H7 (cell line): ENCODE results near the gene DDX50. TPM values are rescaled to one million over a fixed set of nuclear protein-coding genes. Genes with fewer than 3 reads are reported as not detected.
"Not testable (repeated sequence)": the region's sequence is repeated elsewhere in the genome, so short reads cannot be mapped to it uniquely, and the experiment has no call there.

Source experiments
- DNase-seq: peaks from one replicate; pipeline ENCODE4 v3.0.0; 2012
- H3K27me3 ChIP-seq: 2 replicates; pipeline ENCODE4 v1.6.0; 2011; ENCODE audit warnings: mild to moderate bottlenecking, low read length; ENCODE audit not compliant: control insufficient read depth, insufficient read depth
- H3K36me3 ChIP-seq: replicated peaks from 2 replicates; pipeline ENCODE4 v1.5.1; 2011; ENCODE audit warnings: low read length; ENCODE audit not compliant: control insufficient read depth, insufficient read depth
- H3K4me3 ChIP-seq: 2 replicates; pipeline ENCODE4 v1.5.1; 2011; ENCODE audit warnings: low read depth, mild to moderate bottlenecking, control low read depth, low read length, moderate library complexity; ENCODE audit not compliant: insufficient read depth
- total RNA-seq: library from RNA; depleted of rRNA; stranded (reverse); fragments of >200 nt; shearing (Covaris generic); gene quantifications from 2 replicates; pipeline ENCODE4 v1.2.3, GENCODE V29; 2014; rRNA removed

DDX50 gene, protein sequence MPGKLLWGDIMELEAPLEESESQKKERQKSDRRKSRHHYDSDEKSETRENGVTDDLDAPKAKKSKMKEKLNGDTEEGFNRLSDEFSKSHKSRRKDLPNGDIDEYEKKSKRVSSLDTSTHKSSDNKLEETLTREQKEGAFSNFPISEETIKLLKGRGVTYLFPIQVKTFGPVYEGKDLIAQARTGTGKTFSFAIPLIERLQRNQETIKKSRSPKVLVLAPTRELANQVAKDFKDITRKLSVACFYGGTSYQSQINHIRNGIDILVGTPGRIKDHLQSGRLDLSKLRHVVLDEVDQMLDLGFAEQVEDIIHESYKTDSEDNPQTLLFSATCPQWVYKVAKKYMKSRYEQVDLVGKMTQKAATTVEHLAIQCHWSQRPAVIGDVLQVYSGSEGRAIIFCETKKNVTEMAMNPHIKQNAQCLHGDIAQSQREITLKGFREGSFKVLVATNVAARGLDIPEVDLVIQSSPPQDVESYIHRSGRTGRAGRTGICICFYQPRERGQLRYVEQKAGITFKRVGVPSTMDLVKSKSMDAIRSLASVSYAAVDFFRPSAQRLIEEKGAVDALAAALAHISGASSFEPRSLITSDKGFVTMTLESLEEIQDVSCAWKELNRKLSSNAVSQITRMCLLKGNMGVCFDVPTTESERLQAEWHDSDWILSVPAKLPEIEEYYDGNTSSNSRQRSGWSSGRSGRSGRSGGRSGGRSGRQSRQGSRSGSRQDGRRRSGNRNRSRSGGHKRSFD
- total RNA-seq = 50.8 and 68.7 TPM in 2 replicates

DNA sequence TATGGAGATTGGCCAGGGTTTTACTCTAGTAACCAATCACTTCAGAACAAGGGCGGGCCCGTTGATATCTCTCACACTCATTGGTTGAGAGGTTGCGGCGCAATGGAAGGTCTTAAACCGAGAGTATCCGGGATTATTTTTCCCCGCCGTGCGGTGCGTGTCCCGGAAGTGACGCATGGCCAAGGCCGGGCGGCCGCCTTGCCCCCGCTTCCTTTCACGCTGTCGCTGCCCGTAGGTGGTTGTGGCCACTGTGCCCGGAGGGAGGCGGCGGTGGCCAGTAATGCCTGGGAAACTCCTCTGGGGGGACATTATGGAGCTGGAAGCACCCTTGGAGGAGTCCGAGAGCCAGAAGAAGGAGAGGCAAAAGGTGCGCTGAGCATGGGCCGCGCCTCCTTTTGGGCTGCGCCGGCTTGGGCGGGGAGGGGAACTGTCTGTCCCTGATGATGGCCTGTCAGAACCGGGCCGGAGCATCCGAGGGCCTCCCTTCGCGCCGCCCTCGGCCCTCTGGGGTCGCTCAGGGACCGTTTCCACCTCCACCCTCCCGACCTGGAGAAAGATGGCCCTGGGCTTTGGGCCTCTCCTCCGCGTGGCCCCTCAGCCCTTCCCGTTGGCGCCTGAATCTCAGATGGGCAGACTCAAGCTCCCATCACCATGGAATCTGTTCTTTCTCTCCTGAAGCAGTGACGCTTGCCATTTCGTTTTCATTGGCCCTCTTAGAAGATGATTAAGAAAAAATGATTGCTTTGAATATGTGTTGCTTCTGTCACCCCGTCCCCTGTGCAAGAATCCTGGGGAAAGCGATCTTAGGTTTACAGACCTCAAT lies at the start of gene DDX50:
DDX50 (plus strand) TSS at position 211 of the 823 bp plus-strand sequence; CDS start at position 281, 70 bp downstream.
- no peaks in the 10 kb centered on the region for H3K27me3 ChIP-seq
- H3K4me3 ChIP-seq = peak within 1 kb of the TSS; percentile 69
- DNase-seq = peak; percentile 94
- peaks cover under 1% of the 10 kb centered on the region; the same call in 1 of the 2 replicates for H3K36me3 ChIP-seq

DNA sequence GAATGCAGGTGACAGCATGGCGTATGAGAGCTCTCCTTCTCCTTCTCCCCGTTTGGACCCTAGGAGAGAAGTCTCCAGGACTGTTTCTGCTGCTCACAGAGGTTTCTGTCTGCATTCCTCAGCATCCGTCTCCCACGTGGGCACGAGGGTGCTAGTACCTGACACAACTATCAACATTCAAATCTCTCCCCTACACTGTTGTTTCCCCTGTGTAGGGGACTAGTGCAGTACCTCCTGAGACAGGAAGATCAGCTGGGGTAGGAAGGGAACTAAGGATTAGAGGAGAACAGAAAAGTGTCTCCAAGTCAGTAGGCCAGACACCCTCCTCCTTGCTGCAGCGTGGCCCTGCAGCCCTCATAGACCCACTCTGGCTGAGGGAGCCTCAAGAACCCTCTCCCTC lies 44.8 kb upstream of the DDX50 start:
- H3K36me3 ChIP-seq = no peaks in the 10 kb centered on the region

DNA sequence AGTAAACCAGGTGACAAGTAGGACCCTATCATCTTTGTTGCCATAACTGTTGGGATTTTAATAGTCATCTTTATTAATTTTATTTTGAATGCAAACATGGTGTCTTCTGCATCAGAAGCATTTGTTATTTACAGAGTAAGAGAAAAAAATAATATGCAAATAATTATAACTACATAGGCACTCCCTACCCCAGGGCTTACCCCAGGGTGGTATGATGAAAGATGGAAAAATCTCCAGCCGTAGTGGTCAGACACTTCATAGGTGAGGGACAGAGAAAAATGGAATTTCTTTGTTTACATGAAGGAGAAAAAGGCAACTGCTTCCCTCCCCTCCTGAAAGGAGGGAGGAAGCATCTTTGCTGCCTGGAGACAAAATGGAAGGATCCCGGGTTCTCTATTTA lies 44.1 kb upstream of the DDX50 start:
- no peak for DNase-seq
- Histone ChIP-seq H3K36me3 (no peaks in the 10 kb centered on the region), H3K27me3 (no peaks in the 10 kb centered on the region), H3K4me3 (no peak overlapping the region)

More for the DNA sequence above, 44.8 kb upstream of the DDX50 start:
- DNase-seq = no peak
- Histone ChIP-seq H3K4me3 (no peak overlapping the region), H3K27me3 (no peaks in the 10 kb centered on the region)

DNA sequence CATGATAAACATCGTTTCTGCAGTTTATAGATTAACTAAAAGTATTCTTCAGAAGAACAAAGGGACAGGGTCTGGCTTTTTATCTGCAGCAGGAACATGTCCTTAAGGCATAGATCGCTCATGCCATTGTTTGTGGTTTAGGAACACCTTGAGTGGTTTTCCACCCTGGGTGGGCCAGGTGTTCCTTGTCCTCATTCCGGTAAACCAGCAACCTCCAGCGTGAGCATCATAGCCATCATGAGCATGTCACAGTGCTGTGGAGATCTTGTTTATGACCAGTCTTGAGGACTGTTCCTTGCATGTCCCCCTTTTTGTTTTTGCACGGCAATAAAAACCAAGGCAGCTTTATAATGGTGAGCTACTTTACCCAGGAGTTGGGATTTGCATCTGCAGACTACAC lies 39.9 kb upstream of the DDX50 start:
- no peaks in the 10 kb centered on the region for H3K36me3 ChIP-seq
- H3K4me3 ChIP-seq = no peak overlapping the region
- no peaks in the 10 kb centered on the region for H3K27me3 ChIP-seq
- DNase-seq = no peak

DNA sequence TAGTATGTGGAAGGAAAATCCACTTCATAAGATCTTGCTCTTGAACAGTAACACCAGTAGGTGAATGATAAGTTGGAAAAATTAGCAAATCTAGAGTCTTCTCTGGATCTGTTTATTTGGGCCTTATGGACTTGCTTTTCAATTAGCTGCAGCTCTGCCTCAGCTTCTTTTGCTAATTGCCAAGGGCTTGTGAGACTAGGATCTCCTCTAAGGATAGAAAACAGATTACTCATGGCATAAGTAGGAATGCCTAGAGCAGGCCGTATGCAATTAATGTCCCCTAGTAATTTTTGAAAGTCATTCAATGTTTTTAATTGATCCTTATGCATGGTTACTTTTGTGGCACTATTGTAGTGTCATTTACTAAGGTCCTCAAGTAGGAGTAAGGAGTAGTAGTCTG lies 36.5 kb upstream of the DDX50 start:
- no peaks in the 10 kb centered on the region for H3K27me3 ChIP-seq
- H3K36me3 ChIP-seq = no peaks in the 10 kb centered on the region
- DNase-seq = no peak
- no peak overlapping the region for H3K4me3 ChIP-seq

DNA sequence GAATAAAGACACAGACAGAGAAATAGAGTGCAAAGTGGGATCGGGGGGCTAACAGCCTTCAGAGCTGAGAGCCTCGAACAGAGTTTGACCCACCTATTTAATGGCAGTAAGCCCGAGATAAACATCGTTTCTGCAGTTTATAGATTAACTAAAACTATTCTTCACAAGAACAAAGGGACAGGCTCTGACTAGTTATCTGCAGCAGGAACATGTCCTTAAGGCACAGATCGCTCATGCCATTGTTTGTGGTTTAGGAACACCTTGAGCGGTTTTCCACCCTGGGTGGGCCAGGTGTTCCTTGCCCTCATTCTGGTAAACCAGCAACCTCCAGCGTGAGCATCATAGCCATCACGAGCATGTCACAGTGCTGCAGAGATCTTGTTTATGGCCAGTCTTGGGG lies 32.9 kb upstream of the DDX50 start:
- H3K4me3 ChIP-seq, DNase-seq, H3K27me3 ChIP-seq, H3K36me3 ChIP-seq: not testable (repeated sequence)

DNA sequence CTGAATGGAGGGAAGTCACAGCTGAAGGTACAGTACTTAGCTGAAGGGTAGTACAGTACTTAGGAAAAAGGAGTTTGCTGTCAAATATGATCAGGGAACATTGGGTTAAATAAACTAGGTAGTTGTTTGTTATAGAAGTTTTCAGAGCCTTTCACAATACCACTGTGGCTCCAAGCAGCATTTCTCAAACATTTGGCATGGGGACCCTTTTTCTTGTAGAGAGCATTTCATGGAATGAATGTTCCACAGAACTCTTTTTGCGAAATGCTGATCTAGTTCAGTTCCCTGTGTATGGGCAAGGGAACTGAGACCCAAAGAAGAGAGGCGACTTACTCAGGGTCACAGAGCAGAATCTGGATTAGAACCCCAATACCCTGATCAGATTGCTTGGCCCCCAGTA lies 31.5 kb upstream of the DDX50 start:
- Histone ChIP-seq H3K4me3 (no peak overlapping the region), H3K27me3 (no peaks in the 10 kb centered on the region), H3K36me3 (no peaks in the 10 kb centered on the region)
- DNase-seq = no peak

DNA sequence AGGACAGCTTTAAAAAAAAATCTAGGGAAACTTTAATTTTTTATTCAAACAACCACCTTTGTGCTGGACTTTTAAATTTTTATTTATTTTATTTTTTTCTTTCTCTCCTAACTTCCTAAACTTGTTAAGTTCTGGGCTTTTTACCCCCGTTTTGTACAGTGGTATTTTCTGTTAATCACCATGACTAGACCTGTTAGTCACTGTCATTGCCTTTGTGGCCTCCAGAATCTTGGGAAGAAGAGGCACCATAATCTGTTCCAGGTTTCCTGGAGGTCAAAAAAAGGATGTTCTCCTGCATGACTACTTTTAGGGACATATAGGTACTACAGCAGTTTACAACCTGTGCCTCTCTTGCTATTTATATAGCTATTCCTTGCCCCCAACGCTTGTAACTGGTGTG lies 31.1 kb upstream of the DDX50 start:
- Histone ChIP-seq H3K4me3 (no peak overlapping the region), H3K27me3 (no peaks in the 10 kb centered on the region), H3K36me3 (no peaks in the 10 kb centered on the region)
- no peak for DNase-seq

DNA sequence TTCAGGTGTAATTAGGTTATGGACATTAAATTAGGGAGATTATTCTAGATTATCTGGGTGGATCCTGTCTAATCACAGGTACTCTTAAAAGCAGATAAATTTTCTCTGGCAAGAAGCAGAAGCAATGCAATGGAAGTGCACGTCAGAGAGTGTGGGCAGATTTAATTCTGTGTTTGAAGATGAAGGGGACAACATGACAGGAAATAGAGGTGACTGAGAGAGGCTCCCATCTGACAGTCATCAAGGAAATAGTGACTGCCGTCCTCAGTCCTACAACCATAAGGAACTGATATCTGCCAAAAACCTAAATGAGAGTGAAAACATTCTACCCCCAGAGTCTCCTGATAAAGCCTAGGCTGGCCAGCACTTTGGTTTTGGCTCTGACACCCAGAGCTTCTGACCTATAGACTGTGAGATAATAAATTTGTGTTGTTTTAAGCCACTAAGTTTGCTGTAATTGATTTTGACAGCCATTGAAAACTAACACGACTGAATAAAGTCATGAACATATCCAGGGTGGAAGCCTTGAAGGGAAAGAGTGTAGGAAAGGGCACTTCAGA lies 30.5 kb upstream of the DDX50 start:
- no peak overlapping the region for H3K4me3 ChIP-seq
- no peak for DNase-seq
- H3K27me3 ChIP-seq = no peaks in the 10 kb centered on the region
- H3K36me3 ChIP-seq = no peaks in the 10 kb centered on the region

DNA sequence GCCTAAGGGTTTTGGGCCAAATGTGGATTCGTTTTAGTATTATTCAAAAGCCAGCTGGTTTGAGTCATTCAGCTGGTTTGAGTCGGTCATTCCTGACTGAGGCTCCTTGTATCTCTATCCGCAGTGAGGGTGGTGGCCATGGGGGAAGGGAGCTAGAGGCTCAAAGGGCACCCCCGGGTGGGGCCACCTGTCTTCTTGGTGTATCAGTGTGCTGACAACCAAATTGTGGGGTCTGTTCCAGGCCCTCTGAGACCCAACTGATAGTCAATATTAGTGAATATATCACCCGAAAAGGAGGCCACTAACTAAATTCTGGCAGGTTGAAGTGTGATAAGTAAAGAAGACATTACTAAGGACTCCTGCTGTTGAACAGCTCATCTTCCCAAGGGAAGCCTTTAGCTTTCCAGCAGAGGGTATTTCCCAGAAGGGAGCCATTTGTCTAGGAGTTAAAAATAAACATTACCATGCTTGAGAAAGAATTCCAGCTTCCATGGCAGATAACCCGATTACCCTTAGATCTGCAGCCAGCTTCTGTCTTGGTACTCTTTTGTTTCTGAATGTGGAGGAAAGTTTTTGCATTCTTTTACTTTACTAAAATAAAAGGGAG lies 29.9 kb upstream of the DDX50 start:
- peak; percentile 57 for DNase-seq
- no peaks in the 10 kb centered on the region for H3K36me3 ChIP-seq
- H3K27me3 ChIP-seq = no peaks in the 10 kb centered on the region
- H3K4me3 ChIP-seq = no peak overlapping the region

DNA sequence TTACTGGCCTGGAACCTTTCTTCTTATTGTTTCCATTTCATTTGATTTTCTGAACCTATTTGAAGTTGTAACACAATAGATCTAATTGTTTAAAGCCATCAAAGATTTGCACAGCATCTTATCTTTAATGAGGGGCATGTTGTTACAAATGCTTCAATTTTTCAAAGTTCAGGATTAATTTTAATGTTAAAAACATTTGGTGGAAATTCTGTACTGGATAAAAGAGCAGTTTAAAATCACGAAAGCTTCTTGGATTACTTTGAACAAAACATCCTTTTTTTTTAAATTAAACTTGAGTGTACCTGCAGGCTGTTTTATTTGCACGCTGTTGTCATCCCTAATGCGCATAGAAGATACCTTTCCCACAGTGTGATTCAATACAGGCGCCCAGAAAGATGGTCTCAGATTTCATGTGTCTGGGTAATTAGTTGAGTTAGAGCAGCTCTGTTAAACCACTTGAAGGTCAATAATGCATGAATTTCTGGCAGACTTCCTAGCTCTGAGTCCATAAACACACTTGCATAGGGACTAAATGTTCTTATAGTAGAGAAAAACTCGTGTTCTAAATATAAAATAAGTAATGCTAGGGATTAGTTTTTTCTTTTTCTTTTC lies 29.3 kb upstream of the DDX50 start:
- no peak overlapping the region for H3K4me3 ChIP-seq
- DNase-seq = no peak
- H3K27me3 ChIP-seq = no peaks in the 10 kb centered on the region
- H3K36me3 ChIP-seq = no peaks in the 10 kb centered on the region

DNA sequence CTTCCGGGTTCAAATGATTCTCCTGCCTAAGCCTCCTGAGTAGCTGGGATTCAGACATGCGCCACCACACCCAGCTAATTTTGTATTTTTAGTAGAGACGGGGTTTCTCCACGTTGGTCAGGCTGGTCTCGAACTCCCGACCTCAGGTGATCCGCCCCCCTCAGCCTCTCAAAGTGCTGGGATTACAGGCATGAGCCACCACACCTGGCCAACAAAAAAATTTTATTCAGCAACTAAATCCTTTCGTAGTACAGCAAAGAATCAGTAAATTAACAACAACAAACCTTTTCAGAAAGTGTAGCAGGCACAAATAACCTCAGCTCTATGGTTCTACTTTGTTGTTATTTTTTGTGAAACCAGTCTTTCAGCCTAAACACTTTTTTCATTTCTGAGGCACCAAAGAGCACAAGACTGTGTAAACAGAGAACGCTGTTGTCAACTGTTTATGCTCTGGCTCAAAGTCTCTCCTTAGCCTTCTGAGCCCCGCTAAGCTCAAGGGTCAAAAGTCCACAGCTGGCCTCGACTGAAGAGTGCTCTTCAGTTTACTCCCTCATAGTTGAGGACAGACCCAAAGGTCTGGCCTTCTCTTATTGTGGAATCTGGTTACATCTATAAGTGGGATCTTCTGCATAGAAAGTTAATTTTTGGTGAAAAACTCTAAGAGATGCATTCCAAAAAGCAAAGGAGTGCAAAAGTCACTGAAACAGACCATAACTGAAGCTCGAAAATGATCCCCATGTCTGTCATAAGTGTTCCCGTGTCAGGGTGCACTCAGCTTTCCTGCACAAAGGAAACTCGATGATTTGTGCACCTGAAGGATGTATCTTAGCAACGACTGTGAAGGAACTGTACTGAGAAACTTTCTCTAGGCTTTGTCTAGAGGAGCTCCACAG lies 24.6 kb upstream of the DDX50 start:
- Histone ChIP-seq H3K4me3 (no peak overlapping the region), H3K27me3 (no peaks in the 10 kb centered on the region), H3K36me3 (no peaks in the 10 kb centered on the region)
- DNase-seq = no peak
